NCI-H1092 (cell line): ENCODE data around the gene RTN3.
"Not testable (repeated sequence)": the region's sequence is repeated elsewhere in the genome, so short reads cannot be mapped to it uniquely, and the experiment has no call there.

Experiments
- DNase-seq: peaks from one replicate; lab custom pipeline; 2025; lab: John Stamatoyannopoulos, UW

The RTN3 gene, protein sequence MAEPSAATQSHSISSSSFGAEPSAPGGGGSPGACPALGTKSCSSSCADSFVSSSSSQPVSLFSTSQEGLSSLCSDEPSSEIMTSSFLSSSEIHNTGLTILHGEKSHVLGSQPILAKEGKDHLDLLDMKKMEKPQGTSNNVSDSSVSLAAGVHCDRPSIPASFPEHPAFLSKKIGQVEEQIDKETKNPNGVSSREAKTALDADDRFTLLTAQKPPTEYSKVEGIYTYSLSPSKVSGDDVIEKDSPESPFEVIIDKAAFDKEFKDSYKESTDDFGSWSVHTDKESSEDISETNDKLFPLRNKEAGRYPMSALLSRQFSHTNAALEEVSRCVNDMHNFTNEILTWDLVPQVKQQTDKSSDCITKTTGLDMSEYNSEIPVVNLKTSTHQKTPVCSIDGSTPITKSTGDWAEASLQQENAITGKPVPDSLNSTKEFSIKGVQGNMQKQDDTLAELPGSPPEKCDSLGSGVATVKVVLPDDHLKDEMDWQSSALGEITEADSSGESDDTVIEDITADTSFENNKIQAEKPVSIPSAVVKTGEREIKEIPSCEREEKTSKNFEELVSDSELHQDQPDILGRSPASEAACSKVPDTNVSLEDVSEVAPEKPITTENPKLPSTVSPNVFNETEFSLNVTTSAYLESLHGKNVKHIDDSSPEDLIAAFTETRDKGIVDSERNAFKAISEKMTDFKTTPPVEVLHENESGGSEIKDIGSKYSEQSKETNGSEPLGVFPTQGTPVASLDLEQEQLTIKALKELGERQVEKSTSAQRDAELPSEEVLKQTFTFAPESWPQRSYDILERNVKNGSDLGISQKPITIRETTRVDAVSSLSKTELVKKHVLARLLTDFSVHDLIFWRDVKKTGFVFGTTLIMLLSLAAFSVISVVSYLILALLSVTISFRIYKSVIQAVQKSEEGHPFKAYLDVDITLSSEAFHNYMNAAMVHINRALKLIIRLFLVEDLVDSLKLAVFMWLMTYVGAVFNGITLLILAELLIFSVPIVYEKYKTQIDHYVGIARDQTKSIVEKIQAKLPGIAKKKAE

DNA sequence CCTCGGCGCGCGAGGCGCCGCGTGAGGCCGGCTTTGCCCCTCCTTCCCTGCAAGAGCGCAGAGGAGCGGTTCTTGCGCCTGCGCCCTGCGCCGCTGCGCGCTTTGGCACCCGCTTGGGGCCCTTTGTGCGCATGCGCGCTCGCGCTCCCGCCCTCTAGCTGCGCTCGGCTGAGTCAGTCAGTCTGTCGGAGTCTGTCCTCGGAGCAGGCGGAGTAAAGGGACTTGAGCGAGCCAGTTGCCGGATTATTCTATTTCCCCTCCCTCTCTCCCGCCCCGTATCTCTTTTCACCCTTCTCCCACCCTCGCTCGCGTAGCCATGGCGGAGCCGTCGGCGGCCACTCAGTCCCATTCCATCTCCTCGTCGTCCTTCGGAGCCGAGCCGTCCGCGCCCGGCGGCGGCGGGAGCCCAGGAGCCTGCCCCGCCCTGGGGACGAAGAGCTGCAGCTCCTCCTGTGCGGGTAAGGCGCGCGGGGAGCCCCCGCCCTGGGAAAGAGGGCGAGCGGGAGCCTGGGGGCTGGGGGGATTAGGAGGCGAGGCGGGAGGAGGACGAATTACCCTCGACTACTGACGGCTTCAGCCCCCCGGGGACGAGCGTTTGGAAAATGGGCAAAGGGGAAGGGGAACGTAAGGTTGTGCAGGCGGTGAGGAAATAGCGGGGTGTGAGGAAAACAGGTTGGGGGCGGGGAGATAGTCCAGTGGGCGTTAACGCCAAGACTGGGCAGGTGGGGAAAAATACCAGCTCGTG, at the start of gene RTN3:
TSS of gene RTN3 (plus strand) at position 180 of the 745 bp plus-strand sequence. CDS start at position 317, 137 bp downstream.
- DNase-seq: peak; percentile 98

- no peak for DNase-seq
Measured at GRCh38 chr11:63635762-63636465, 45.4 kb upstream of the RTN3 start.

GRCh38 chr11:63638436-63638835, 42.9 kb upstream of the RTN3 start:
- not testable (repeated sequence) for DNase-seq

DNA sequence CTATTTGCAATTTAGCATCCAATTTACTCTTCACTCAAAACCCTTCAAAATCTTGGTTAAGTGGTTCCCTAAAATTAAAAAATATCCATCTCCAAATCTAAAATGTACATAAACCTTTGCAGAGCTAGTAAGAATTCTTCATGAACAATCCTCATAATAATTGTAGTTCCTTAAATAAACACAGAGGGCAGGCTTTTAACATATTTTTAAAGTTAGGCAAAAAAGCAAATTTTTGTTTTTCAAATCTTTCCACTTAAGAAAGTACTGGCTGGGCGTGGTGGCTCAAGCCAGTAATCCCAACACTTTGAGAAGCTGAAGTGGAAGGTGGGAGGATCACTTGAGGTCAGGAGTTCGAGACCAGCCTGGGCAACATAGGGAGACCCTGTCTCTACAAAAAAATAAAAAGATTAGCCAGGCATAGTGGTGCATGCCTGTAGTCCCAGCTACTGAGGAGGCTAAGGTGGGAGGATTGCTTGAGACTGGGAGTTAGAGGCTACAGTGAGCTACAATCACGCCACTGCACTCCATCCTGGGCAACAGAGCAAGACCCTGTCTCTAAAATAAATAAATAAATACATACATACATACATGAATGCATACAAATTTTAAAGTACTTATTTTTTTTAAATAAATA, 42.0 kb upstream of the RTN3 start:
- no peak for DNase-seq

GRCh38 chr11:63641727-63642126, 39.6 kb upstream of the RTN3 start:
- DNase-seq: no peak

- no peak for DNase-seq
Measured at GRCh38 chr11:63643205-63643604, 38.1 kb upstream of the RTN3 start.

DNA sequence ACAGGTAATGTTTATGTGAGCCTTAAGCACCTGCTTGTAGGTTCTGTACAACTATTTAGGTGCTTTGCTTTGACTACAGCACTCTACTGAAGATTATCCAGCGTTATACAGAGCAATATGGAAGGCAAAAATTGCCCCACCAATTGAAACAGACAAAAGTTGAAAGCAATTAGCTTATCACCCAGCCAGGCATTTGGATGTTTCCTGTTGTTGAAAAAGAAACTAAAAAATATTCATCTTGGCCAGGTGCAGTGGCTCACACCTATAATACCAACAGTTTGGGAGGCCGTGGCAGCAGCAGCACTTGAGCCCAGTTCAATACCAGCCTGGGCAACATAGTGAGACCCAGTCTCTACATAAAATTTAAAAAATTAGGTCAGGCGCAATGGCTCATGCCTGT, 28.6 kb upstream of the RTN3 start:
- no peak for DNase-seq

- DNase-seq: no peak
Measured at GRCh38 chr11:63660972-63661371, 20.3 kb upstream of the RTN3 start.

- no peak for DNase-seq
Measured at GRCh38 chr11:63663809-63664208, 17.5 kb upstream of the RTN3 start.

DNA sequence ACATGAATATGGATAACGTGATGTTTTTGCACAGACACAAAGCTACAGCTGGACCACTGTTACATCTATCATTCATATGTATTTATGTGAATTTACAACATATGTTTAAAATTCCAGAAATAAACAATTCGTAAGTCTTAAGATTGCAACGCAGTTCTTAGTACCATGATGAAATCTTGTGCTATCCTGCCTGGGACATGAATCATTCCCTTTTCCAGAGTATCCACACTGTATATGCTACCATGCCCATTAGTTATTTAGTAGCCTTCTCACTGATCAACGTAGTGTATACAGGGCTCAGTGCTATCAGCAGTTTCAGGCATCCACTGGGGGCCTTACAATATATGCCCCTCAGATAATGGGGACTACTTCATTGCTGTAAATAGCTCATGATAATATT, 14.4 kb upstream of the RTN3 start:
- no peak for DNase-seq

DNA sequence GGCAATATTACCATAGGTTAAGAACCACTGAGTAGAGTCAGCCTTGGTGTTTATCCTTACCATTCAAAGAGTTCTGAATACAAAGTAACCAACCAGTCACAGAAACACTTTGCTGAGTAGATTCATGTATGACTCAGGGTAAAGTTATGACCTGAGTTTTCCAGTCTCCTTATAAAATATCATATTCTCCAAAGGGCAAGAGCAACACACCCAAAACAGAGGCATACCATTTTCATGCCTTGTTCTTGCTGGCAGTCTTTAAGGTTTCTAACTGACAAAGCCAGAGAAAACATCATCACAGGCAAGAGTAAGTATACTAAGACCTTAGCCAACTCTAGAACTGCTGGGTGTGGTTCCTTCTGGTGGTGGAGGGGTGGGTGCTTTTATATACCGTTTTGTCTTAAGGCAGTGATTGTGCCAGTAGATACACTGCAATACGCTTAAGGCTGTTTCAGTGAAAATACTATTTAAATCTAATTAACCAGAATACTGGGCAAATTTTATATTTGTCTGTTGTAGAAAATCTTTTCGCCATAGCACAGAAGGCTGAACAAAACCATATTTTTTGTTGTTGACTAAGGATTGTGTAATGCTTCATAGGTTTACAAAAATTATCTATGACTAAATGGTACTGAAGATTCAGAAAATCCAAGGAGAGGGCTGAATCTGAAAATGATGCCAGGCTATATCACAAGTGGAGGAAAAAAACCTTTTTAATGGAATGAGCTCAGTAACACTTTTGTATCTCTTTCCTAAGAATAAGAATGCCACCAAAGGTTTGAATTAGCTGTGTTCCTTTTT, 13.1 kb upstream of the RTN3 start:
- DNase-seq: no peak

GRCh38 chr11:63670096-63670432, 11.2 kb upstream of the RTN3 start:
- DNase-seq: no peak

- peak; percentile 52 for DNase-seq
Measured at GRCh38 chr11:63670433-63671321, 10.6 kb upstream of the RTN3 start.

- DNase-seq: peak; percentile 95
Measured at GRCh38 chr11:63671322-63672155, 9.8 kb upstream of the RTN3 start, which contains the start of gene ATL3. TSS of gene ATL3 (minus strand) at chr11:63671376. CDS start at chr11:63671335, 41 bp downstream.

GRCh38 chr11:63672156-63672463, 9.2 kb upstream of the RTN3 start:
- DNase-seq: no peak

DNA sequence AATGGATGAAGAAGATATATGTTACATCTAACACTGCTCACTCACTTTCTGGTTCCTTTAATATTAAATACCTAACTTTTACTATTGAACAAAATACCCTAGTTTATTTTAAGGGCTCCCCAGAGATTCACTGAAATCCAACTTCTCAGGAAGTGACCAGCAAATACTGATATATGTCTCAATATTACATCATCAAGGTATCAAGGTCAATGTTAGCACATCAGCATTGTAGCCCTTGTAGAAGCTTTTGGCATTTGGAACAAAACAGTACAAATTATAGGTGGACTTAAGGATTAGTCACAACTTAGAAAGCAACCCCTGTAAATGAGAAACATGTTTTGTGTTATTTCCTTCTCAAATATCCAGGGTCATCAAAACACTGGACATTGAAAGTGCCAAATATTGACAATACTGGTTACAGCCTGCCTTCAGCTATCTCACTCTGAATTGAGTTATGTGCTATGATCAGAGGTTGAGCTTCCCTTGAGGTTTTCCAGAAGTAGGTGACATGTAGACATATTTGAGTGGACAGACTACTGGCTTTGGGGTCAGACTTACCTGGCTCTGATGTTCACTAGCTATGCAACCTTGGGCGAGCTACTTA, 8.3 kb upstream of the RTN3 start:
- no peak for DNase-seq

DNA sequence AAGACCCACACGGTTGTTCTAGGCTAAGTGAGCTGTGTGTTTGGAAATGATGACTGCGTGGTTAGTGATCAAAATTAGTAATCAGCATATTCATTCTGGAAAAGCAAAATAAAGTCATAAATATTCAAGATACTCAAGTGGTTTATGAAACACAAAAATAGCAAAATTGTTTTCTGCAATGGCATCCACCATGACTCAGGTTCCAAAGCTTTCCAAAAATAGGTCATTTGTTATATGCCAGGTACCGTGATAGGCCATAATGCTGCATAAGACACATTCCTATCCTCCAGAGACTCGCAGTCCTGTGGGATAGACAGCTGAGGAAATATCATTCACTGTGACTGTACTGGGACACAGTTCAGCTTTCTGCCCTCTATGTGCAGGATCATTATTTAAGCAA, 7.7 kb upstream of the RTN3 start:
- no peak for DNase-seq

DNA sequence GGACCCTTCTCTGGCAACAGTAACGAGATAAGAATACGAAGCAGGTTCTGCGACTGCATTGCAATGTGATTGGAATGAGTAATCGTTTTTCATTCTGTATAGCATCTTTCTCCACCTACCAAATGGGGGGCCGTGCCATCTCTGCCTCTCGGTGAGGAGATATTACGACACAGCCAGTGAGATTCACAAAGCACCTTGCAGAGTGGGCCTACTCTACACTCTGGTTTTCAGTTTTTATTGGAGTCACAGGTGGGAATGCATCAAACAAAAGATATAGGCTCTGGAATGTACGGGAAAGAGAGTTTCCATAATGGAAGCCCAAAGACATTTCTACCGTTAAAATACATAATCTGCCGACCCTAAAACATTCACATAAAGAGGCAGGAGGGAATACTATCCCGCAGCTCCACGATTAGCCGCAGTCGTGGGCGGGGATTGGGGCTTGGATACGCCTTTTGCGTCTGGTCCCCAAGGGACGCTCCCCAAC, 423 bp upstream of the RTN3 start:
- peak; percentile 42 for DNase-seq
